SW 1271 (cell line): ENCODE results near the gene RNF214.

Experiments used
- DNase-seq, 2 experiments: peaks; one replicate each; lab custom pipeline; 2025; lab: John Stamatoyannopoulos, UW

The RNF214 gene

GRCh38 chr11:117214404-117215110 lies 17.9 kb upstream of the RNF214 start:
- no peak for DNase-seq

GRCh38 chr11:117217141-117218084 lies 15.1 kb upstream of the RNF214 start:
- DNase-seq = no peak

- no peak for DNase-seq
Observed at GRCh38 chr11:117218133-117218915, 14.1 kb upstream of the RNF214 start.

- no peak for DNase-seq
Observed at GRCh38 chr11:117219001-117219400, 13.5 kb upstream of the RNF214 start.

GRCh38 chr11:117219455-117219854 lies 13.0 kb upstream of the RNF214 start:
- DNase-seq = no peak

- DNase-seq = no peak
Observed at GRCh38 chr11:117219995-117220394, 12.5 kb upstream of the RNF214 start.

- no peak for DNase-seq
Observed at GRCh38 chr11:117220568-117220967, 11.9 kb upstream of the RNF214 start.

- DNase-seq = no peak
Observed at GRCh38 chr11:117220999-117221774, 11.3 kb upstream of the RNF214 start.

GRCh38 chr11:117221775-117222517 lies 10.5 kb upstream of the RNF214 start:
- no peak for DNase-seq

- DNase-seq = no peak
Observed at GRCh38 chr11:117222991-117223740, 9.3 kb upstream of the RNF214 start.

GRCh38 chr11:117223741-117224689 lies 8.5 kb upstream of the RNF214 start:
- no peak for DNase-seq

GRCh38 chr11:117225553-117226170 lies 6.8 kb upstream of the RNF214 start:
- no peak for DNase-seq

- DNase-seq = peak in 1 of 2 experiments; percentile 71
Observed at GRCh38 chr11:117226388-117227385, 5.8 kb upstream of the RNF214 start.

- no peak for DNase-seq
Observed at GRCh38 chr11:117228091-117228490, 4.4 kb upstream of the RNF214 start.

GRCh38 chr11:117229411-117229810 lies 3.1 kb upstream of the RNF214 start:
- DNase-seq = no peak

GRCh38 chr11:117229931-117230285 lies 2.6 kb upstream of the RNF214 start:
- no peak for DNase-seq

GRCh38 chr11:117230286-117230961 lies 2.0 kb upstream of the RNF214 start:
- no peak for DNase-seq
